Erythroblast (primary cell): ENCODE data around the gene ASIC4.

Experiments
- DNase-seq, 2 experiments: peaks; one replicate each; lab custom pipeline; 2025; lab: John Stamatoyannopoulos, UW
- GATA1 ChIP-seq: IDR thresholded peaks from 2 replicates; pipeline ENCODE4 v1.6.1; 2011; ENCODE audit warnings: low read depth, mild to moderate bottlenecking, control low read depth, low read length, moderate library complexity
- POLR2A ChIP-seq: IDR thresholded peaks from 2 replicates; pipeline ENCODE4 v1.6.1; 2011; ENCODE audit warnings: mild to moderate bottlenecking, low read length

ASIC4 gene

DNA sequence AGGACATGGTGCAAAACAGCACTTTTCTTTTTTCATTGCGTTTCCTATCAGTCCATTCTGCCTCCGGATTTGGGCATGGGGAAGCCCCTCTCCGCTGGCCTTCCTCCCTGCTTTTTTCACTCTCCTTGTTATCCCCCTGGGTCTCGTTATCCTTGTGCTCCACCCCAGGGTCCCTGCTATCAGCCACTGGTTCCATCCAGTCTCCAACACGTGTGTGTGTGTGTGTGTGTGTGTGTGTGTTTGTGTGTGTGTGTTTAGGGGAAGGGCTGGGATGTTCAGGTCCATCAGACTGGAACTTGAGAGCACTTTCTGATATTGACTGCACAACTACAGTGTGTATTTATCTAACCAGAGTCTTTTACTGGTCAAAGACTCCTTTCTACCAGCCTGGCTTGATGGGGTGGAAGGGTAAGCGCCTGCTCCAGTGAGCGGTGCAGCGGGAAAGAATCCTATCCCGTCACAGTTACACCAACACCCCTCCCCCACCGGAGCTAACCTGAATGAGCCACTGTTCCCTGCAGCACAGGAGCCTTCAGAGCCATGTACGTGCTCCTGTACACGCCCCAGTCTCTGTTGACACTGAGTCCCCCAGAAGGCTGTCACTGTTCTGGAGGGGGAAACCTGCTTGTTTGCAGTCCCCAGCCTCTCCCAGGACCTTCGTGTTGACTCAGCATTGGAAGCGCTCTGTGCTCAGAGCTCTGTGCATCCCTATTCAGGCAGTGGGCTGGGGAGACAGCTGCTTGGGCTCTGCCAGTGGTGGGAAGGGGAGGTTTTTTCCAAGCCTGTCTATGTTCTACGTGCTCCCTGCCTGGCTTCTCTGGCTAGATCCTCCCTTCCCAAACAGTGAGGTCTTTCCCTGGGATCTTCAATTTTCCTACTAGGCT is 62.5 kb downstream of the ASIC4 start:
- TF ChIP-seq GATA1 (no peak), POLR2A (no peak)
- no peak for DNase-seq

DNA sequence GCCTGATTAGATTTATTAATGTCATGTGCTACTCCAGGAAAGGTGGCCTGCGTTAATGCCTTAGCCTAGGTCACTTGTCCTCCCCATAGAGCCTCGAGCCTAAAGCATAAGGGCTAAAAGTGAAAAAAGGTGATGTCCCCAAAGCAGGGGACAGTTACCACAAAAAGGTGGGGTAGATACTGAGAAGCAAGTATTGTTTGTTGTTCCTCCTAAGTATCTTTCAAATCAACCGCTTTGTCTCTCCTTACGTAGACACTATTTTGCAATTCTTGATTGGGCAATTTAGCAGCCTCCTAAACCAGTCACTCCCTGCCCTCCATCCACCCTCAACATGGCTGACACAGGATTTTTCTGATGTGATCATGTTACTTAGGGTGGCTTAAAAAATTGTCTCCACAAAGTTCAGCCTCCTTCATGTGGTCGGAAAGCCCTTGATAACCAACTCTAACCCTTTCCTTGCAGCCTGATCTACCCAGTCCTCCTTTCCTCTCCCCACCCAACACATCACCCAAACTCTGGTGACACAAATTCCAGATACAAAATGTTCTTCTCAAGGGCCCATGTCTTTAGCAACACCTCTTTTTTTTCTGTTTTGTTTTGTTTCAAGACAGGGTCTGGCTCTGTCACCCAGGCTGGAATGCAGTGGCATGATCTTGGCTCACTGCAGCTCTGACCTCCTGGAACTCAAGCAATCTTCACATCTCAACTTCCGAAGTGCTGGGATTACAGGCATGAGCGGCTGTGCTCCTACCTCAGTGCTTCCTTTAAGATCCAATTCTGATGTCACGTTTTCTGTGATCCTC is 64.7 kb downstream of the ASIC4 start:
- TF ChIP-seq POLR2A, result no peak
- TF ChIP-seq GATA1, result no peak
- DNase-seq, result peak in 1 of 2 experiments; percentile 5

- DNase-seq, result no peak
- TF ChIP-seq GATA1, result no peak
- TF ChIP-seq POLR2A, result no peak
These were observed 67.1 kb downstream of the ASIC4 start for GRCh38 chr2:219581346-219581745.
